KMS-11 (cell line): ENCODE results near the gene OGA.
A peak's percentile ranks its signal among the peaks of the same experiment; 100 is the strongest.

ENCODE experiments used
- H2AFZ ChIP-seq: fragments of 200-600 bp; sonication (generic); 2 replicates; pipeline ENCODE4 v1.6.1; 2016; ENCODE audit warnings: antibody characterized with exemption, mixed run types, low read depth
- H3K27ac ChIP-seq: fragments of 200-600 bp; sonication (generic); 2 replicates; pipeline ENCODE4 v1.6.1; 2016; ENCODE audit warnings: mild to moderate bottlenecking, mixed run types
- H3K27me3 ChIP-seq: fragments of 200-600 bp; sonication (generic); 2 replicates; pipeline ENCODE4 v1.6.1; 2017; ENCODE audit warnings: mild to moderate bottlenecking, low read depth, mixed run types, moderate library complexity; ENCODE audit not compliant: insufficient read depth
- H3K36me3 ChIP-seq: fragments of 200-600 bp; sonication (generic); 2 replicates; pipeline ENCODE4 v1.6.1; 2017; ENCODE audit warnings: mild to moderate bottlenecking, mixed run types; ENCODE audit not compliant: insufficient read depth
- H3K4me1 ChIP-seq: fragments of 200-600 bp; sonication (generic); 2 replicates; pipeline ENCODE4 v1.6.1; 2016; ENCODE audit warnings: mild to moderate bottlenecking, low read depth, mixed run types; ENCODE audit not compliant: poor library complexity, severe bottlenecking
- H3K4me2 ChIP-seq: fragments of 200-600 bp; sonication (generic); 2 replicates; pipeline ENCODE4 v1.7.0; 2016; ENCODE audit warnings: mild to moderate bottlenecking, mixed run types
- H3K4me3 ChIP-seq: fragments of 200-600 bp; sonication (generic); IDR thresholded peaks from 2 replicates; pipeline ENCODE4 v1.6.1; 2017; ENCODE audit warnings: low read depth, low read length, mixed read lengths; ENCODE audit not compliant: insufficient read depth
- H3K79me2 ChIP-seq: fragments of 200-600 bp; sonication (generic); 2 replicates; pipeline ENCODE4 v1.6.1; 2016; ENCODE audit warnings: low read depth, mixed run types; ENCODE audit not compliant: insufficient read depth
- H3K9ac ChIP-seq: fragments of 200-600 bp; sonication (generic); 2 replicates; pipeline ENCODE4 v1.6.1; 2016; ENCODE audit warnings: mild to moderate bottlenecking, mixed run types
- H4K20me1 ChIP-seq: fragments of 200-600 bp; sonication (generic); 2 replicates; pipeline ENCODE4 v1.6.1; 2016; ENCODE audit warnings: mild to moderate bottlenecking, mixed run types; ENCODE audit not compliant: insufficient read depth
- CTCF ChIP-seq: fragments of 200-600 bp; sonication (generic); conservative IDR thresholded peaks from 2 replicates; pipeline ENCODE4 v1.6.1; 2017; ENCODE audit warnings: low read depth, mild to moderate bottlenecking, antibody characterized with exemption, low read length, moderate library complexity, mixed read lengths

The OGA gene

GRCh38 chr10:101782811-101783735 lies 35.2 kb downstream of the OGA start, which contains the start of gene NPM3:
TSS of gene NPM3 (minus strand) at chr10:101783446. CDS start at chr10:101783390, 56 bp downstream.
- no peak for TF ChIP-seq CTCF
- H2AFZ ChIP-seq = peak within 1 kb of the TSS; percentile 81

GRCh38 chr10:101781984-101782810 lies 36.0 kb downstream of the OGA start:
- no peaks in the 10 kb centered on the region for H3K36me3 ChIP-seq
- H4K20me1 ChIP-seq = no peaks in the 10 kb centered on the region; the same call in 1 of the 2 replicates
- H3K4me3 ChIP-seq = no peak overlapping the region
- no peak overlapping the region; the same call in 1 of the 2 replicates for H3K27ac ChIP-seq
- peak overlapping the region; percentile 82; the same call in 1 of the 2 replicates for H3K9ac ChIP-seq
- no peak for TF ChIP-seq CTCF
- peak overlapping the region; percentile 81; the same call in 1 of the 2 replicates for H2AFZ ChIP-seq
- no peaks in the 10 kb centered on the region for H3K27me3 ChIP-seq
- peaks cover 43% of the 10 kb centered on the region for H3K4me1 ChIP-seq
- no peaks in the 10 kb centered on the region for H3K79me2 ChIP-seq
- peak overlapping the region; percentile 77 for H3K4me2 ChIP-seq

More at GRCh38 chr10:101782811-101783735, 35.2 kb downstream of the OGA start, which contains the start of gene NPM3:
- no peaks in the 10 kb centered on the region for H3K27me3 ChIP-seq
- H3K4me3 ChIP-seq = no peak within 1 kb of the TSS
- peak within 1 kb of the TSS; percentile 82; the same call in 1 of the 2 replicates for H3K9ac ChIP-seq
- H3K4me1 ChIP-seq = peaks cover 47% of the 10 kb centered on the region
- no peaks in the 10 kb centered on the region; the same call in 1 of the 2 replicates for H4K20me1 ChIP-seq
- peak within 1 kb of the TSS; percentile 39; the same call in 1 of the 2 replicates for H3K27ac ChIP-seq
- no peaks in the 10 kb centered on the region for H3K79me2 ChIP-seq
- peak within 1 kb of the TSS; percentile 77 for H3K4me2 ChIP-seq
- H3K36me3 ChIP-seq = no peaks in the 10 kb centered on the region

- H3K9ac ChIP-seq = no peak overlapping the region
Measured at GRCh38 chr10:101781655-101781983, 36.6 kb downstream of the OGA start.

More at GRCh38 chr10:101781655-101781983, 36.6 kb downstream of the OGA start:
- Histone ChIP-seq H4K20me1 (no peaks in the 10 kb centered on the region; the same call in 1 of the 2 replicates), H3K27me3 (no peaks in the 10 kb centered on the region), H3K36me3 (no peaks in the 10 kb centered on the region), H3K4me1 (peaks cover 37% of the 10 kb centered on the region), H3K79me2 (no peaks in the 10 kb centered on the region), H2AFZ (no peak overlapping the region), H3K4me3 (no peak overlapping the region), H3K27ac (no peak overlapping the region), H3K4me2 (peak overlapping the region; percentile 77; the same call in 1 of the 2 replicates)
- no peak for TF ChIP-seq CTCF
